Measurements from ENCODE around the gene HDLBP. TPM values are rescaled to one million over a fixed set of nuclear protein-coding genes. Genes with fewer than 3 reads are reported as not detected.
A peak's percentile ranks its signal among the peaks of the same experiment; 100 is the strongest.

HDLBP gene
- total and polyA plus RNA-seq, 10 donors = 46.1 to 333 (median 244) TPM

DNA sequence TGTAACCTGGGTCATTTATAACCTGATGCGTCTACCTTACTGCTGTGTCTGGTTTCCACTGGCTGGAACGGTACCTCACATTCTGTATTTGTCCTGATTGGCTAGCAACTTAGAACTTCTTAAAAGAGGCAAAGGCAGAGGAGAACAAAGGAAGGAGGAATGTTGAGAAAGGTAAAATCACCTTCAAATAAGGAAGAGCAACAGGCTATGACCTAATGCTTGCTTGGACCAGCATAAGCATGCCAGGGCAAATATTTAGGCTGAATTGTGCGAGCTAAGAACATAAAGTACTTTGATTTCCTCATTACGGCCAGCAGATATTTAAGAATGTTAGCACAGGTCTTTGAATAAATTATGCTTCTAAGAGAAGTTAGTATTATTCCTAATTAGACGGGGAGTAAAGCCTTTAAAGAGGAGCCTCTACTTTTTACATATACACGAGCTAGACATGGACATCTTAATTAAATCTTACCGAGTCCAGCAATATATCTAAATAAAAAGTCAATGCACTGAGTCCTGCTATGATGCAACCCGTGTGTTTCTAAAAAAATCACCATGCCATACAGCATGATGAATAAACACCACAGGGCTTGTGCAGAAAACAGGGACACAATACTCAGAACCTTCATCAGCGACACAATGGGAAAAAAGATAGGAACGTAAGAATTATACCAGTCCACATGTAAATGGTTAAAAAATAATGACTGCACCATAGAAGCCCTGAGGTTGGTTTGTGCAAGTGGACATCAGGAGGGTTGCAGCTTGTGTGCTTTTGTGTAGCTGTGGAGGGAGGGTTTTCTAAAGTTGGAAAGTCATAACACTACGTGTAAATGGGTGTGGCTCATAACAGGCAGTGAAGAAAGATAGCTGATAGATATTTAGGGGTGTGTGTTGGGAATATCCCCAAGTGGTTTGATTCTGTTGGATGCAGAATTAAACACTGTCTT, 14.5 kb upstream of the HDLBP start:
- no peak for TF ChIP-seq POLR2AphosphoS5 (IDR thresholded peaks at IDR 0.05)
- TF ChIP-seq POLR2A (IDR thresholded peaks at IDR 0.05) = no peak
- TF ChIP-seq, protein P1, sequence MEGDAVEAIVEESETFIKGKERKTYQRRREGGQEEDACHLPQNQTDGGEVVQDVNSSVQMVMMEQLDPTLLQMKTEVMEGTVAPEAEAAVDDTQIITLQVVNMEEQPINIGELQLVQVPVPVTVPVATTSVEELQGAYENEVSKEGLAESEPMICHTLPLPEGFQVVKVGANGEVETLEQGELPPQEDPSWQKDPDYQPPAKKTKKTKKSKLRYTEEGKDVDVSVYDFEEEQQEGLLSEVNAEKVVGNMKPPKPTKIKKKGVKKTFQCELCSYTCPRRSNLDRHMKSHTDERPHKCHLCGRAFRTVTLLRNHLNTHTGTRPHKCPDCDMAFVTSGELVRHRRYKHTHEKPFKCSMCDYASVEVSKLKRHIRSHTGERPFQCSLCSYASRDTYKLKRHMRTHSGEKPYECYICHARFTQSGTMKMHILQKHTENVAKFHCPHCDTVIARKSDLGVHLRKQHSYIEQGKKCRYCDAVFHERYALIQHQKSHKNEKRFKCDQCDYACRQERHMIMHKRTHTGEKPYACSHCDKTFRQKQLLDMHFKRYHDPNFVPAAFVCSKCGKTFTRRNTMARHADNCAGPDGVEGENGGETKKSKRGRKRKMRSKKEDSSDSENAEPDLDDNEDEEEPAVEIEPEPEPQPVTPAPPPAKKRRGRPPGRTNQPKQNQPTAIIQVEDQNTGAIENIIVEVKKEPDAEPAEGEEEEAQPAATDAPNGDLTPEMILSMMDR (IDR thresholded peaks at IDR 0.05 in 8 of 11, conservative IDR thresholded peaks at IDR 0.05 in 3 of 11) = no peak
- DNase-seq = no peak
- peaks cover 0 to 13% (median 6%) of the 10 kb centered on the region in 6 donors for H3K4me1 ChIP-seq
- peaks cover 0 to 99% (median 28%) of the 10 kb centered on the region in 6 donors for H3K36me3 ChIP-seq
- H3K27ac ChIP-seq = no peak overlapping the region
- intact Hi-C loops (cut with DNase I; ENCODE audit: low total_unique reads) = loop anchor here (10.0 kb wide), 1 partner anchor 55 kb away; no protein-coding TSS in a partner anchor
- no peaks in the 10 kb centered on the region for H3K27me3 ChIP-seq (replicated peaks in 1 of 7)
- WGBS, 5 donors = 94 to 96% (median 95%) methylated on average over 11 of the region's 11 CpGs
- no peaks in the 10 kb centered on the region for H3K9me3 ChIP-seq
- H3K4me3 ChIP-seq = no peak overlapping the region

- no peak overlapping the region for H3K4me3 ChIP-seq
- no peak for DNase-seq
- no peaks in the 10 kb centered on the region for H3K27me3 ChIP-seq (replicated peaks in 1 of 7)
- H3K36me3 ChIP-seq = peaks cover 0 to 61% (median 21%) of the 10 kb centered on the region in 6 donors
- peaks cover 35 to 60% (median 52%) of the 10 kb centered on the region in 6 donors for H3K4me1 ChIP-seq
- H3K27ac ChIP-seq = peak overlapping the region in 1 of 8 donors; percentile 32
- H3K9me3 ChIP-seq = no peaks in the 10 kb centered on the region
- intact Hi-C loops (cut with DNase I; ENCODE audit: low total_unique reads) = no loop called here
- TF ChIP-seq POLR2A (IDR thresholded peaks at IDR 0.05) (no peak), POLR2AphosphoS5 (IDR thresholded peaks at IDR 0.05) (no peak)
- TF ChIP-seq, protein P1 (IDR thresholded peaks at IDR 0.05 in 8 of 11, conservative IDR thresholded peaks at IDR 0.05 in 3 of 11) = no peak
- WGBS, 5 donors = 96 to 100% (median 98%) methylated on average over 1 of the region's 1 CpG
These were observed 9.8 kb upstream of the HDLBP start for GRCh38 chr2:241325257-241325656.

DNA sequence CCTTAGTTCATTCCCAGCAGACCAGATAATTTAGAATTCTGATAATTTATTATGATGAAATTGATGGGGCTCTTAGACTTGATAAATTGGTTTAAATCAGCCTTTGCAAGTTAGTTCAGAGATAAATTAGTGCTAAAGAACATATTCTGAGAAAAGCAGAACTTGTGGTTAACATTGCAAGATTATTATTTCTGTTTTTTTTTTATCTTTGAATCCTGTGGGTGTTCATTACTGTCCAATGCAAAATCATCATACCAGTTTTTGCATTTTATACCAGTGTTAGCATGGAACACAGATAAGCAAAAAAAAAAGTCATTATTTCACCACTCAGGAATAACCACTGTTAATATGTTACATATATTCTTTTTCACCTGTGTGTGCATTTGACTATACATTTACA, 9.3 kb upstream of the HDLBP start:
- no peak for DNase-seq
- peaks cover 0 to 59% (median 20%) of the 10 kb centered on the region in 6 donors for H3K36me3 ChIP-seq
- H3K27me3 ChIP-seq (replicated peaks in 1 of 7) = no peaks in the 10 kb centered on the region
- TF ChIP-seq, protein P1 (IDR thresholded peaks at IDR 0.05 in 8 of 11, conservative IDR thresholded peaks at IDR 0.05 in 3 of 11) = no peak
- no peak for TF ChIP-seq POLR2A (IDR thresholded peaks at IDR 0.05)
- TF ChIP-seq POLR2AphosphoS5 (IDR thresholded peaks at IDR 0.05) = no peak
- peak overlapping the region in 5 of 8 donors; percentile 12 to 58 (median 47) for H3K27ac ChIP-seq
- peak overlapping the region in 1 of 8 donors; percentile 16 for H3K4me3 ChIP-seq
- peaks cover 39 to 65% (median 57%) of the 10 kb centered on the region in 6 donors for H3K4me1 ChIP-seq
- intact Hi-C loops (cut with DNase I; ENCODE audit: low total_unique reads) = no loop called here
- no peaks in the 10 kb centered on the region for H3K9me3 ChIP-seq

DNA sequence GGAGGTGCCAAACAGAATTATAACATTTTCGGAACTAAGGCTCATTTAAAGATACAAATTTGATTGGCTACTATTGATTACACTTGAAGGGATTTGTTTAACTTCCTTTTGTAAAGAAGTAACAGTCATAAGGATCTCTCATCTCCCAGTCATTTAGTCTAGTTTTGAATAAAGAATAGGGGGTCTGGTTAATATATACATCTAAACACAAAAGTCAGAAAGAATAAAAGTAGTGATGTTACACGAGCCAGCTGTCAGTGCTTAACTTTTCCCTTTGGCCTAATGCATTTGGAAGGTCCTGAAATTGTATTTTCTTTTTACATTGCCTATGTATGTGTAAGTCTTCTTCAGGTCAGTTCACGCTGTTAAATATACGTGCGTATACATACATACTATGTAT, 8.3 kb upstream of the HDLBP start:
- no peak overlapping the region for H3K27ac ChIP-seq
- H3K4me3 ChIP-seq = no peak overlapping the region
- H3K27me3 ChIP-seq (replicated peaks in 1 of 7) = no peaks in the 10 kb centered on the region
- DNase-seq = no peak
- 72 to 87% (median 73%) methylated on average over 5 of the region's 5 CpGs for WGBS, 5 donors
- TF ChIP-seq, protein P1 (IDR thresholded peaks at IDR 0.05 in 8 of 11, conservative IDR thresholded peaks at IDR 0.05 in 3 of 11) = no peak
- TF ChIP-seq POLR2AphosphoS5 (IDR thresholded peaks at IDR 0.05) (no peak), POLR2A (IDR thresholded peaks at IDR 0.05) (no peak)
- peaks cover 0 to 54% (median 17%) of the 10 kb centered on the region in 6 donors for H3K36me3 ChIP-seq
- no peaks in the 10 kb centered on the region for H3K9me3 ChIP-seq
- intact Hi-C loops (cut with DNase I; ENCODE audit: low total_unique reads) = no loop called here
- H3K4me1 ChIP-seq = peaks cover 45 to 75% (median 67%) of the 10 kb centered on the region in 6 donors

Measured in spleen (tissue), 11 donors.